Mammary epithelial cell (primary cell): Measurements from ENCODE around the gene DLX4.

Source experiments
- CTCF ChIP-seq, 2 donors: IDR thresholded peaks in 1 of 2; conservative IDR thresholded peaks in 1 of 2; 2 replicates each; pipeline ENCODE4 v1.5.1; 2011 to 2012; ENCODE audit warnings: inconsistent platforms in 2 of 2, low read length in 2 of 2, mild to moderate bottlenecking in 2 of 2, control low read depth in 1 of 2, low read depth in 1 of 2; ENCODE audit not compliant: insufficient read depth in 1 of 2; ENCODE audit errors: extremely low read depth in 1 of 2
- EZH2 ChIP-seq: IDR thresholded peaks from 2 replicates; pipeline ENCODE4 v1.6.1; 2012; ENCODE audit warnings: low read length, inconsistent platforms, borderline replicate concordance

DNA sequence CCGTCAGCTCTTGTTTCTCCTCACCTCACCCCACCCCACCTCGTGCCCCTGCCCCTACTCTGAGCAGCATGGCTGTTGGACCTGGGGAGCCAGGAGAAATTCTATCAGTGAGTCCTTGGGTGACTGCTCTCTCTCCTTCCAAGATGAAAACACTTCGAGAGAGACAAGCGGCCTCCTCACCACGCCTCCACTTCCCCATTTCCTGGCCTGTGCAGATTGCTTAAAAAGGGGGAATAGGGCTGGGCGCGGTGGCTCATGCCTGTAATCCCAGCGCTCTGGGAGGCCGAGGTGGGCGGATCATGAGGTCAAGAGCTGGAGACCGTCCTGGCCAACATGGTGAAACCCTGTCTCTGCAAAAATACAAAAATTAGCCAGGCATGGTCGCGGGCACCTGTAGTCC lies 9.5 kb downstream of the DLX4 start:
- TF ChIP-seq CTCF (conservative IDR thresholded peaks at IDR 0.05 in 1 of 2, IDR thresholded peaks at IDR 0.05 in 1 of 2; ENCODE audit: extremely low read depth in 1 of 2, insufficient read depth in 1 of 2, low read depth in 1 of 2, low read length in 2 of 2) (no peak), EZH2 (no peak)
